Spleen (tissue), 11 donors: Measurements from ENCODE around the gene NME3. TPM values are rescaled to one million over a fixed set of nuclear protein-coding genes. Genes with fewer than 3 reads are reported as not detected.

Source experiments
- DNase-seq: peaks from one replicate; pipeline ENCODE4 v3.0.0-alpha.2; 2020
- H3K27ac ChIP-seq, 8 donors: fragments of 200-600 bp; sonication (generic) in 7 of 8; 1 replicate in 4 of 8; 2 replicates in 4 of 8; pipeline versions ENCODE4 v1.5.0 to v1.8.0; 2016 to 2021; ENCODE audit warnings: inconsistent platforms in 4 of 8, mild to moderate bottlenecking in 4 of 8, moderate library complexity in 1 of 8
- H3K27me3 ChIP-seq, 7 donors: fragments of 200-600 bp; sonication (generic) in 6 of 7; replicated peaks in 1 of 7; 1 replicate in 4 of 7; 2 replicates in 3 of 7; pipeline versions ENCODE4 v1.5.0 to v1.8.0; 2016 to 2021; ENCODE audit warnings: inconsistent platforms in 3 of 7, mild to moderate bottlenecking in 1 of 7
- H3K36me3 ChIP-seq, 6 donors: fragments of 200-600 bp; sonication (generic) in 5 of 6; 1 replicate in 4 of 6; 2 replicates in 2 of 6; pipeline versions ENCODE4 v1.5.0 to v1.8.0; 2016 to 2021; ENCODE audit warnings: inconsistent platforms in 2 of 6
- H3K4me1 ChIP-seq, 6 donors: fragments of 200-600 bp; sonication (generic) in 5 of 6; 1 replicate in 3 of 6; 2 replicates in 3 of 6; pipeline versions ENCODE4 v1.5.0 to v1.8.0; 2016 to 2021; ENCODE audit warnings: inconsistent platforms in 3 of 6
- H3K4me3 ChIP-seq, 8 donors: fragments of 200-600 bp; sonication (generic) in 7 of 8; 1 replicate in 4 of 8; 2 replicates in 4 of 8; pipeline versions ENCODE4 v1.5.0 to v1.8.0; 2016 to 2021; ENCODE audit warnings: inconsistent platforms in 4 of 8, mild to moderate bottlenecking in 4 of 8, moderate library complexity in 2 of 8
- H3K9me3 ChIP-seq, 8 donors: fragments of 200-600 bp; sonication (generic) in 7 of 8; 1 replicate in 4 of 8; 2 replicates in 4 of 8; pipeline versions ENCODE4 v1.5.0 to v1.8.0; 2016 to 2021; ENCODE audit warnings: inconsistent platforms in 4 of 8
- POLR2A ChIP-seq, 3 donors: fragments of 450-650 bp; IDR thresholded peaks; one replicate each; pipeline ENCODE4 v1.5.1; 2017; ENCODE audit warnings: antibody characterized with exemption in 3 of 3, mild to moderate bottlenecking in 1 of 3
- POLR2AphosphoS5 ChIP-seq, 3 donors: sonication (generic); formaldehyde crosslinking; IDR thresholded peaks; one replicate each; pipeline ENCODE4 v1.5.1; 2017; ENCODE audit warnings: antibody characterized with exemption in 3 of 3
- WGBS, 5 donors: extraction: QIAGEN DNeasy Blood & Tissue Kit in 3 of 5; methylation state at CpG; one replicate each; pipeline versions ENCODE4 v1.1.5 to v1.1.7; 2013 to 2018; 5-methylcytosine and 5-hydroxymethylcytosine counted together
- intact Hi-C: fragments of 100-400 bp; cut with DNase I; formaldehyde crosslinking; loops from one replicate; pipeline ENCODE4 v1.15.0; 2023; ENCODE audit warnings: low total_unique reads
- polyA plus RNA-seq, 3 donors: library from polyadenylated mRNA; stranded (reverse); fragments of 200-250 nt; gene quantifications; one replicate each; pipeline ENCODE4 v1.2.1, GENCODE V29; 2013
- total RNA-seq, 7 donors: library from RNA; depleted of rRNA in 3 of 7; stranded (reverse); fragments of >200 nt in 3 of 7; fragmentation: NEBNext Ultra II Directional in 4 of 7; extraction: Animal tissue kit (Norgen Biotek cat#: 25700) in 4 of 7; gene quantifications; one replicate each; pipeline versions ENCODE4 v1.1.0 to v1.2.1, GENCODE V29; 2016 to 2021
- TF ChIP-seq, protein P1 (sequence below), 11 experiments: fragments of 200-600 bp in 7 of 11; fragments of 450-650 bp in 4 of 11; sonication (generic) in 4 of 11; IDR thresholded peaks in 8 of 11; conservative IDR thresholded peaks in 3 of 11; 1 replicate in 7 of 11; 2 replicates in 4 of 11; pipeline versions ENCODE4 v1.4.0 to v1.8.0; 2016 to 2021; ENCODE audit warnings: antibody characterized with exemption in 11 of 11, inconsistent platforms in 4 of 11, mild to moderate bottlenecking in 1 of 11
- donor health status: healthy with polysubstance abuse.
- donor health status: DM: no; HTN: no; CAD: no; lungs with moderate emphysema.
- donor health status: DM: no; HTN: no; CAD: no.
- donor health status: Bipolar disorder and iron deficiency.
- donor health status: healthy.
- donor health status: DM: no; HTN: no; CAD: no.
- donor health status: DM: yes; HTN: yes; CAD: no.

The NME3 gene
- total and polyA plus RNA-seq, 10 donors = 51.0 to 283 (median 76.9) TPM

DNA sequence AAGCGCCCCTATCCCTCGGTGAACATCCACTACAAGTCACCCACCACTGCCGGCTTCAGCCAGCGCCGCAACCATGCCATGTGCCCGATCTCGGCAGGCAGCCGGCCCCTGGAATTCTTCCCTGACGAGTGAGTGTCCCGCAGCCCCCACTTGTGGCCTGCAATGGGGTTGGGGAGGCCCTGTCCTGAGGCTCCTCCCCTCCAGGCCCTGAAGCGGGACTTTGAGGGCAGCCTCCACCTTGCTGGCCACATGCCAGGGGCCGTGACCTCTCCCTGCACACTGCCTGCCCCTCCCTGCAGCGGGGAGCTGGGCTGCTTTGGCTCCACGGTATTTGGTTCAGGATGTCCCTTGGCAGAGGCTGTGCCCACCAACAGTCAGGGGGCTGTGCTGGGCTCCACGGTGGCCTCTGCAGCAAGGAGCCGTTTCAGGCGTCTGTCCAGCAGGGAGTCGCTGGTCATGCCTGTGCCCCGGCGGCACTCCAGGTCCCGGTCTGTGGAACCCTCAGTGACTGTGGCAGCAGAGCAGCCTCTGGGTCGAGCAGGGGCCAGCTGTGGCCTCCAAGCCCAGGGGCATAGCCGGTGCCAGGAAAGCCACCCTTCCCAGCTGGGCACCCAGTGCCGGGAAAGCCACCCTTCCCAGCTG is 8.3 kb downstream of the NME3 start:
- Histone ChIP-seq H3K27ac (no peak overlapping the region), H3K4me3 (no peak overlapping the region), H3K27me3 (no peaks in the 10 kb centered on the region), H3K4me1 (no peaks in the 10 kb centered on the region), H3K36me3 (peaks cover 0 to 100% (median 87%) of the 10 kb centered on the region in 6 donors), H3K9me3 (no peaks in the 10 kb centered on the region)
- 84 to 94% (median 92%) methylated on average over 22 to 24 of the region's 24 CpGs for WGBS, 5 donors
- no peak for DNase-seq
- TF ChIP-seq POLR2A (IDR thresholded peaks at IDR 0.05) = no peak
- no peak for TF ChIP-seq POLR2AphosphoS5 (IDR thresholded peaks at IDR 0.05)
- TF ChIP-seq, protein P1, sequence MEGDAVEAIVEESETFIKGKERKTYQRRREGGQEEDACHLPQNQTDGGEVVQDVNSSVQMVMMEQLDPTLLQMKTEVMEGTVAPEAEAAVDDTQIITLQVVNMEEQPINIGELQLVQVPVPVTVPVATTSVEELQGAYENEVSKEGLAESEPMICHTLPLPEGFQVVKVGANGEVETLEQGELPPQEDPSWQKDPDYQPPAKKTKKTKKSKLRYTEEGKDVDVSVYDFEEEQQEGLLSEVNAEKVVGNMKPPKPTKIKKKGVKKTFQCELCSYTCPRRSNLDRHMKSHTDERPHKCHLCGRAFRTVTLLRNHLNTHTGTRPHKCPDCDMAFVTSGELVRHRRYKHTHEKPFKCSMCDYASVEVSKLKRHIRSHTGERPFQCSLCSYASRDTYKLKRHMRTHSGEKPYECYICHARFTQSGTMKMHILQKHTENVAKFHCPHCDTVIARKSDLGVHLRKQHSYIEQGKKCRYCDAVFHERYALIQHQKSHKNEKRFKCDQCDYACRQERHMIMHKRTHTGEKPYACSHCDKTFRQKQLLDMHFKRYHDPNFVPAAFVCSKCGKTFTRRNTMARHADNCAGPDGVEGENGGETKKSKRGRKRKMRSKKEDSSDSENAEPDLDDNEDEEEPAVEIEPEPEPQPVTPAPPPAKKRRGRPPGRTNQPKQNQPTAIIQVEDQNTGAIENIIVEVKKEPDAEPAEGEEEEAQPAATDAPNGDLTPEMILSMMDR (IDR thresholded peaks at IDR 0.05 in 8 of 11, conservative IDR thresholded peaks at IDR 0.05 in 3 of 11) = no peak
- intact Hi-C loops = no loop called here

DNA sequence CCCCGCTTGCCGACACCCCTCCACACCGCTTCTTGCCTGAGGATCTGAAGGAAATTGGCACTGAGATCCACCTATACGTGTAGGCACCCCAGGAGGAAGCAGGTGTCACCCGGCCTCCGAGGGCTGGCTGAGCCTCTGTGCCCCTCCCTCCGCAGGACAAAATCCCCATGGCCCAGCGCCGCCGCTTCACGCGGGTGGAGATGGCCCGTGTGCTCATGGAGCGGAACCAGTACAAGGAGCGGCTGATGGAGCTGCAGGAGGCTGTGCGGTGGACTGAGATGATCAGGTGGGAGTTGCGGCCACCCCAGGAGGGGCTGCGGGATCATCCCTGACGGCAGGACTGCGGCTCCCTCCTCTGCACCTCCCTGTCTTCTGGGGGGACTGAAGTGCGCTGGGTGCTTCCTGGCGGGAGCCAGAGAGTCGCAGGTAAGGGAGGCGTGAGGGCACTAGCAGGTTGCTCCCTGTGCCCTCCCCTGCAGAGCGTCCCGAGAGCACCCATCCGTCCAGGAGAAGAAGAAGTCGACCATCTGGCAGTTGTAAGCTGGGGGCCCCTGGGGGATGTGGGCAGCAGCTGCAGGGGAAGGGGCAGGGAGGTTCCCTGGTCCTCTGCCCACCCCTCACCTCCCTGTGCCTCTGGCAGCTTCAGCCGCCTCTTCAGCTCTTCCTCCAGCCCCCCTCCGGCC is 9.0 kb downstream of the NME3 start:
- Histone ChIP-seq H3K9me3 (no peaks in the 10 kb centered on the region), H3K27ac (no peak overlapping the region), H3K27me3 (no peaks in the 10 kb centered on the region), H3K4me3 (no peak overlapping the region), H3K4me1 (peaks cover 0 to 2% (median 0%) of the 10 kb centered on the region in 6 donors), H3K36me3 (peaks cover 0 to 100% (median 85%) of the 10 kb centered on the region in 6 donors)
- no peak for DNase-seq
- peak in 2 of 3 donors; percentile 29 to 44 for TF ChIP-seq POLR2AphosphoS5 (IDR thresholded peaks at IDR 0.05)
- no peak for TF ChIP-seq POLR2A (IDR thresholded peaks at IDR 0.05)
- intact Hi-C loops = no loop called here
- 90 to 94% (median 92%) methylated on average over 26 to 30 of the region's 30 CpGs for WGBS, 5 donors

DNA sequence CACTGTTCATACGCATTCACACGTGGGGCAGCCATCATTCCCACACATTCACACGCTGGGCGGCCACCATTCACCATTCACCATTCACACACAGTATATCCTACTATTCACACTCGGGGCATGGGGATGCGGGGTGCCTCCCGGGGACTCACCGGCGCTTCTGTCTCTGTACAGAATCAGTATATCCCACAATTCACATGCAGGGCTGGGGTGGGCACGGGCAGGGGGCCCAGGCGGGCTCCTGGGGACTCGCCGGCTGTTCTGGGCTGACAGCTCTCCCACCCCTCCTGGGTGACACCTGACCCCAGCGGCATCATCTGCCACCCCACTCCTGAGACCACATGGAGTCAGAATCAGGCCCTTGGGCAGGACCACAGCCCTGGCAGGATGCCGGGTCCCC is 9.6 kb downstream of the NME3 start:
- 92 to 96% (median 93%) methylated on average over 10 to 15 of the region's 15 CpGs for WGBS, 5 donors
- Histone ChIP-seq H3K36me3 (peaks cover 0 to 100% (median 80%) of the 10 kb centered on the region in 6 donors), H3K9me3 (no peaks in the 10 kb centered on the region), H3K27me3 (no peaks in the 10 kb centered on the region), H3K4me1 (peaks cover 0 to 8% (median 0%) of the 10 kb centered on the region in 6 donors), H3K27ac (no peak overlapping the region), H3K4me3 (no peak overlapping the region)
- intact Hi-C loops = no loop called here
- no peak for TF ChIP-seq POLR2AphosphoS5 (IDR thresholded peaks at IDR 0.05)
- TF ChIP-seq, protein P1 (IDR thresholded peaks at IDR 0.05 in 8 of 11, conservative IDR thresholded peaks at IDR 0.05 in 3 of 11) = no peak
- no peak for TF ChIP-seq POLR2A (IDR thresholded peaks at IDR 0.05)
- DNase-seq = peak; percentile 58

DNA sequence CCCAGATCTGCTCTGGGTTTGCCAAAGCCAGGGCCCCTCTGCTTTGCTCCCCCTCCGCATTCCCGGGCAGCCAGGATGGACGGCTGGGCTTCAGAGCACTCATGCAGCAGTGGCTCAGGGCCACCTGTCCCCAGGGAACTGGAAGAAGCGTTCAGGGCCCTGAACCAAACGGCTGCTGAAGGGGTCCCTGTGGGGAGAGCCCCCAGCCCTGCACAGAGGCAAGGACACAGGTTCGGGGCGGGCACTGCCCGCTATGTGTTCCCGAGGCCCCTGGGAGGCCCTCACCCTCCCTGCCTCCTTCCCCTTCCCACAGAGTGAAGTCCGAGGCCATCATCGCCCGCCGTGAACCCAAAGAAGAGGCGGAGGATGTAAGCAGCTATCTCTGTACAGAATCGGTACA is 10.4 kb downstream of the NME3 start:
- H3K27ac ChIP-seq = no peak overlapping the region
- H3K4me3 ChIP-seq = no peak overlapping the region
- H3K27me3 ChIP-seq = no peaks in the 10 kb centered on the region
- peaks cover 0 to 98% (median 72%) of the 10 kb centered on the region in 6 donors for H3K36me3 ChIP-seq
- peaks cover 0 to 8% (median 0%) of the 10 kb centered on the region in 6 donors for H3K4me1 ChIP-seq
- TF ChIP-seq POLR2AphosphoS5 (IDR thresholded peaks at IDR 0.05) (peak in 1 of 3 donors; percentile 42), POLR2A (IDR thresholded peaks at IDR 0.05) (no peak)
- TF ChIP-seq, protein P1 (IDR thresholded peaks at IDR 0.05 in 8 of 11, conservative IDR thresholded peaks at IDR 0.05 in 3 of 11) = no peak
- 84 to 97% (median 94%) methylated on average over 10 to 15 of the region's 15 CpGs for WGBS, 5 donors
- H3K9me3 ChIP-seq = no peaks in the 10 kb centered on the region
- intact Hi-C loops = no loop called here
- DNase-seq = no peak
